ENCODE data around the gene BDKRB2.

GRCh38 chr14:96194657-96195431 is 9.8 kb upstream of the BDKRB2 start:
- no peak for TF ChIP-seq POLR2AphosphoS5 (IDR thresholded peaks at IDR 0.05)
- TF ChIP-seq, protein P1, sequence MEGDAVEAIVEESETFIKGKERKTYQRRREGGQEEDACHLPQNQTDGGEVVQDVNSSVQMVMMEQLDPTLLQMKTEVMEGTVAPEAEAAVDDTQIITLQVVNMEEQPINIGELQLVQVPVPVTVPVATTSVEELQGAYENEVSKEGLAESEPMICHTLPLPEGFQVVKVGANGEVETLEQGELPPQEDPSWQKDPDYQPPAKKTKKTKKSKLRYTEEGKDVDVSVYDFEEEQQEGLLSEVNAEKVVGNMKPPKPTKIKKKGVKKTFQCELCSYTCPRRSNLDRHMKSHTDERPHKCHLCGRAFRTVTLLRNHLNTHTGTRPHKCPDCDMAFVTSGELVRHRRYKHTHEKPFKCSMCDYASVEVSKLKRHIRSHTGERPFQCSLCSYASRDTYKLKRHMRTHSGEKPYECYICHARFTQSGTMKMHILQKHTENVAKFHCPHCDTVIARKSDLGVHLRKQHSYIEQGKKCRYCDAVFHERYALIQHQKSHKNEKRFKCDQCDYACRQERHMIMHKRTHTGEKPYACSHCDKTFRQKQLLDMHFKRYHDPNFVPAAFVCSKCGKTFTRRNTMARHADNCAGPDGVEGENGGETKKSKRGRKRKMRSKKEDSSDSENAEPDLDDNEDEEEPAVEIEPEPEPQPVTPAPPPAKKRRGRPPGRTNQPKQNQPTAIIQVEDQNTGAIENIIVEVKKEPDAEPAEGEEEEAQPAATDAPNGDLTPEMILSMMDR (IDR thresholded peaks at IDR 0.05) = no peak
